GM23338 (cell line): ENCODE measurements around the gene FGD4. TPM values are rescaled to one million over a fixed set of nuclear protein-coding genes. Genes with fewer than 3 reads are reported as not detected.
A peak's percentile ranks its signal among the peaks of the same experiment; 100 is the strongest.

Source experiments
- ATAC-seq: fragments of 200-7000 bp; cut with Tn5 transposase; 3 replicates; pipeline ENCODE4 v1.9.1; 2020
- DNase-seq: peaks from one replicate; pipeline ENCODE4 v3.0.0-alpha.2; 2015; ENCODE audit warnings: low spot score
- H2AFZ ChIP-seq: fragments of 200-600 bp; sonication (generic); 2 replicates; pipeline ENCODE4 v1.8.0; 2016; ENCODE audit warnings: antibody characterized with exemption, mild to moderate bottlenecking, moderate library complexity
- H3F3A ChIP-seq: fragments of 200-600 bp; sonication (generic); replicated peaks from 2 replicates; pipeline ENCODE4 v1.8.0; 2017; ENCODE audit warnings: antibody characterized with exemption, mixed run types, low read depth
- H3K27ac ChIP-seq: fragments of 200-600 bp; sonication (generic); 2 replicates; pipeline ENCODE4 v1.6.1; 2016; ENCODE audit warnings: low read depth
- H3K27me3 ChIP-seq: fragments of 200-600 bp; sonication (generic); 2 replicates; pipeline ENCODE4 v1.8.0; 2016; ENCODE audit warnings: mild to moderate bottlenecking, mixed run types, moderate library complexity; ENCODE audit not compliant: insufficient read depth
- H3K36me3 ChIP-seq: fragments of 200-600 bp; sonication (generic); 2 replicates; pipeline ENCODE4 v1.8.0; 2016; ENCODE audit warnings: mild to moderate bottlenecking; ENCODE audit not compliant: insufficient read depth
- H3K4me1 ChIP-seq: fragments of 200-600 bp; sonication (generic); 2 replicates; pipeline ENCODE4 v1.8.0; 2016; ENCODE audit warnings: mild to moderate bottlenecking, moderate library complexity; ENCODE audit not compliant: insufficient read depth
- H3K4me2 ChIP-seq: fragments of 200-600 bp; sonication (generic); 2 replicates; pipeline ENCODE4 v1.7.1; 2017; ENCODE audit warnings: mixed run types
- H3K4me3 ChIP-seq: fragments of 200-600 bp; sonication (generic); 2 replicates; pipeline ENCODE4 v1.6.1; 2016; ENCODE audit warnings: mixed run types
- H3K79me2 ChIP-seq: fragments of 200-600 bp; sonication (generic); replicated peaks from 2 replicates; pipeline ENCODE4 v1.8.0; 2017; ENCODE audit warnings: mild to moderate bottlenecking; ENCODE audit not compliant: insufficient read depth
- H3K9me2 ChIP-seq: fragments of 200-600 bp; sonication (generic); 2 replicates; pipeline ENCODE4 v1.8.0; 2017; ENCODE audit not compliant: insufficient read depth
- H4K20me1 ChIP-seq: fragments of 200-600 bp; sonication (generic); replicated peaks from 2 replicates; pipeline ENCODE4 v1.8.0; 2017; ENCODE audit warnings: mild to moderate bottlenecking; ENCODE audit not compliant: insufficient read depth
- H3K27ac Mint-ChIP-seq: 2 replicates; pipeline ENCODE4 v1.8.0; 2020; ENCODE audit warnings: inconsistent platforms, mild to moderate bottlenecking, moderate library complexity, mixed read lengths
- H3K27me3 Mint-ChIP-seq: 3 replicates; pipeline ENCODE4 v1.8.0; 2022; ENCODE audit warnings: low read depth, mild to moderate bottlenecking, moderate library complexity, mixed read lengths, inconsistent platforms; ENCODE audit not compliant: insufficient read depth, poor library complexity
- H3K36me3 Mint-ChIP-seq: 3 replicates; pipeline ENCODE4 v1.8.0; 2021; ENCODE audit warnings: low read depth, mild to moderate bottlenecking, inconsistent platforms, moderate library complexity, mixed read lengths
- H3K4me1 Mint-ChIP-seq: 3 replicates; pipeline ENCODE4 v1.8.0; 2020; ENCODE audit warnings: mild to moderate bottlenecking, inconsistent platforms, mixed read lengths
- H3K4me3 Mint-ChIP-seq: 3 replicates; pipeline ENCODE4 v1.8.0; 2021; ENCODE audit warnings: moderate library complexity, mild to moderate bottlenecking, inconsistent platforms, mixed read lengths
- H3K9me3 Mint-ChIP-seq: 3 replicates; pipeline ENCODE4 v1.8.0; 2020; ENCODE audit warnings: moderate library complexity, mild to moderate bottlenecking, inconsistent platforms, mixed read lengths
- CREB1 ChIP-seq: fragments of 250-450 bp; sonication (Bioruptor Pico); IDR thresholded peaks from 2 replicates; pipeline ENCODE4 v1.5.0; 2020; ENCODE audit warnings: low read depth, mild to moderate bottlenecking, moderate library complexity
- CTCF ChIP-seq, 2 experiments: fragments of 200-600 bp in 1 of 2; sonication (generic) in 1 of 2; conservative IDR thresholded peaks; 2 replicates each; pipeline versions ENCODE4 v1.5.1 to v1.6.1; 2016 to 2017; ENCODE audit warnings: antibody characterized with exemption in 2 of 2, low read depth in 2 of 2, mild to moderate bottlenecking in 2 of 2, moderate library complexity in 1 of 2
- ETS1 ChIP-seq: IDR thresholded peaks from 2 replicates; pipeline ENCODE4 v1.6.1; 2016; ENCODE audit warnings: antibody characterized with exemption
- EZH2 ChIP-seq: fragments of 200-600 bp; sonication (generic); IDR thresholded peaks from one replicate; pipeline ENCODE4 v1.8.0; 2017; ENCODE audit warnings: antibody characterized with exemption, mild to moderate bottlenecking, low read depth; ENCODE audit not compliant: unreplicated experiment
- EZH2phosphoT487 ChIP-seq: fragments of 200-600 bp; sonication (generic); IDR thresholded peaks from one replicate; pipeline ENCODE4 v1.8.1; 2018; ENCODE audit warnings: antibody characterized with exemption; ENCODE audit not compliant: unreplicated experiment
- JUNB ChIP-seq: IDR thresholded peaks from one replicate; pipeline ENCODE4 v1.6.1; 2016; ENCODE audit warnings: antibody characterized with exemption; ENCODE audit not compliant: unreplicated experiment
- NANOG ChIP-seq: IDR thresholded peaks from 2 replicates; pipeline ENCODE4 v1.6.1; 2016; ENCODE audit warnings: antibody characterized with exemption, borderline replicate concordance
- POLR2AphosphoS5 ChIP-seq: IDR thresholded peaks from 2 replicates; pipeline ENCODE4 v1.6.1; 2016; ENCODE audit warnings: antibody characterized with exemption, low read depth
- REST ChIP-seq: IDR thresholded peaks from one replicate; pipeline ENCODE4 v1.6.1; 2018; ENCODE audit warnings: antibody characterized with exemption; ENCODE audit not compliant: unreplicated experiment
- STAT1 ChIP-seq: IDR thresholded peaks from one replicate; pipeline ENCODE4 v1.6.1; 2016; ENCODE audit warnings: antibody characterized with exemption; ENCODE audit not compliant: unreplicated experiment
- ZNF114 ChIP-seq: fragments of 250-450 bp; sonication (Bioruptor Pico); IDR thresholded peaks from 2 replicates; pipeline ENCODE4 v1.5.0; 2020; ENCODE audit warnings: mild to moderate bottlenecking, moderate library complexity
- ZNF331 ChIP-seq: fragments of 250-450 bp; sonication (Bioruptor Pico); IDR thresholded peaks from 2 replicates; pipeline ENCODE4 v1.5.0; 2020; ENCODE audit warnings: low read depth, mild to moderate bottlenecking, moderate library complexity
- ZNF462 ChIP-seq: fragments of 250-450 bp; sonication (Bioruptor Pico); IDR thresholded peaks from 2 replicates; pipeline ENCODE4 v1.5.0; 2020; ENCODE audit warnings: mild to moderate bottlenecking, moderate library complexity
- polyA plus RNA-seq: library from polyadenylated mRNA; unstranded; fragments of >200 nt; fragmentation: Nextera tagmentation; extraction: Ambion mirVana; gene quantifications from 2 replicates; pipeline ENCODE4 v1.2.1, GENCODE V29; 2016
- total RNA-seq: library from RNA; depleted of rRNA; stranded (reverse); fragments of >200 nt; shearing (Covaris generic); gene quantifications from 2 replicates; pipeline ENCODE4 v1.2.3, GENCODE V29; 2014

The FGD4 gene
- total and polyA plus RNA-seq, 2 experiments from 2014 or later, result 24.3 to 54.3 TPM

GRCh38 chr12:32444895-32445294, 45.5 kb downstream of the FGD4 start:
- H4K20me1 ChIP-seq, result peaks cover 20% of the 10 kb centered on the region; the same call in 1 of the 2 replicates
- no peaks in the 10 kb centered on the region for H3K27me3 ChIP-seq
- peak overlapping the region; percentile 82; the same call in 1 of the 2 replicates for H3K27ac ChIP-seq
- no peaks in the 10 kb centered on the region for H3K36me3 ChIP-seq
- peaks cover 2% of the 10 kb centered on the region; the same call in 2 of the 3 replicates for H3K36me3 Mint-ChIP-seq
- H3K9me3 Mint-ChIP-seq, result no peaks in the 10 kb centered on the region
- H3K4me3 Mint-ChIP-seq, result no peak overlapping the region
- H3K4me1 ChIP-seq, result peaks cover 63% of the 10 kb centered on the region
- no peak for ATAC-seq
- H3K4me3 ChIP-seq, result no peak overlapping the region
- H3K79me2 ChIP-seq, result peaks cover 100% of the 10 kb centered on the region
- peaks cover 71% of the 10 kb centered on the region for H3K4me1 Mint-ChIP-seq
- TF ChIP-seq ZNF114 (CRISPR knock-in tag) (no peak), POLR2AphosphoS5 (no peak), ETS1 (no peak), EZH2 (no peak), STAT1 (no peak), CREB1 (CRISPR knock-in tag) (no peak), ZNF462 (CRISPR knock-in tag) (no peak), NANOG (no peak), EZH2phosphoT487 (no peak), ZNF331 (no peak), REST (no peak), JUNB (no peak), CTCF (conservative IDR thresholded peaks at IDR 0.05; ENCODE audit: low read depth in 2 of 2) (no peak)
- H3F3A ChIP-seq, result no peaks in the 10 kb centered on the region; the same call in 1 of the 2 replicates
- no peak for DNase-seq
- 0 out of 2 replicates have a peak overlapping the region, but pooled peaks have one; percentile 12 for H3K4me2 ChIP-seq
- peak overlapping the region; percentile 31; the same call in 1 of the 2 replicates for H3K27ac Mint-ChIP-seq
- H3K27me3 Mint-ChIP-seq, result peaks cover 8% of the 10 kb centered on the region
- no peaks in the 10 kb centered on the region for H3K9me2 ChIP-seq
- no peak overlapping the region for H2AFZ ChIP-seq
